HepG2 (cell line): Measurements from ENCODE around the gene SOSTDC1. TPM values are rescaled to one million over a fixed set of nuclear protein-coding genes. Genes with fewer than 3 reads are reported as not detected.
A peak's percentile ranks its signal among the peaks of the same experiment; 100 is the strongest.

Experiments used
- CHCHD3 ChIP-seq: sonication (generic); formaldehyde crosslinking; IDR thresholded peaks from 2 replicates; pipeline ENCODE4 v1.8.0; 2022; ENCODE audit warnings: mild to moderate bottlenecking, missing genetic modification reagents, moderate library complexity
- HOXD1 ChIP-seq: sonication (generic); formaldehyde crosslinking; IDR thresholded peaks from 2 replicates; pipeline ENCODE4 v1.5.0; 2020; ENCODE audit warnings: missing genetic modification reagents
- MTF2 ChIP-seq: sonication (generic); formaldehyde crosslinking; IDR thresholded peaks from 2 replicates; pipeline ENCODE4 v1.5.0; 2020; ENCODE audit warnings: missing genetic modification reagents, borderline replicate concordance
- TBX3 ChIP-seq: fragments of 450-650 bp; IDR thresholded peaks from 2 replicates; pipeline ENCODE4 v1.6.1; 2017; ENCODE audit warnings: antibody characterized with exemption, mild to moderate bottlenecking, inconsistent platforms, borderline replicate concordance
- XRCC5 ChIP-seq: fragments of 200-400 bp; formaldehyde crosslinking; optimal IDR thresholded peaks from 2 replicates; pipeline ENCODE3; 2017; ENCODE audit warnings: mild to moderate bottlenecking, low read length
- ZNF232 ChIP-seq: sonication (generic); formaldehyde crosslinking; IDR thresholded peaks from 2 replicates; pipeline ENCODE4 v1.4.0; 2020; ENCODE audit warnings: missing genetic modification reagents, borderline replicate concordance
- ZNF251 ChIP-seq: sonication (generic); formaldehyde crosslinking; IDR thresholded peaks from 2 replicates; pipeline ENCODE4 v1.9.0; 2021; ENCODE audit warnings: mild to moderate bottlenecking, missing genetic modification reagents
- ZSCAN12 ChIP-seq: sonication (generic); formaldehyde crosslinking; IDR thresholded peaks from 2 replicates; pipeline ENCODE4 v1.9.0; 2021; ENCODE audit warnings: mild to moderate bottlenecking, missing genetic modification reagents
- ZSCAN30 ChIP-seq: sonication (generic); formaldehyde crosslinking; IDR thresholded peaks from 2 replicates; pipeline ENCODE4 v1.5.0; 2020; ENCODE audit warnings: mild to moderate bottlenecking, missing genetic modification reagents
- polyA plus RNA-seq, 8 experiments: library from polyadenylated mRNA; depleted of rRNA in 3 of 8; stranded (reverse) in 7 of 8; unstranded in 1 of 8; fragments of >200 nt; fragmentation: Illumina TruSeq in 4 of 8; extraction: Trizol in 4 of 8; gene quantifications; 2 replicates each; pipeline versions ENCODE4 v1.2.1 to v1.2.3, GENCODE V29; 2011 to 2016; ENCODE audit warnings: low read depth in 4 of 8, missing spikeins in 1 of 8, mixed read lengths in 1 of 8; ENCODE audit not compliant: insufficient read depth in 1 of 8
- total RNA-seq, 5 experiments: library from RNA; depleted of rRNA; stranded (reverse); fragments of >200 nt; fragmentation: Illumina TruSeq; extraction: Trizol; gene quantifications; 2 replicates each; pipeline ENCODE4 v1.2.3, GENCODE V29; 2016; ENCODE audit warnings: low read depth in 1 of 5
- TF ChIP-seq, protein P1 (sequence below): sonication (generic); formaldehyde crosslinking; IDR thresholded peaks from one replicate; pipeline ENCODE4 v1.5.1; 2020; ENCODE audit warnings: mild to moderate bottlenecking, missing genetic modification reagents; ENCODE audit errors: not compliant biosample characterization
- TF ChIP-seq, protein P2 (sequence below): sonication (generic); formaldehyde crosslinking; IDR thresholded peaks from 2 replicates; pipeline ENCODE4 v1.8.1; 2023; ENCODE audit warnings: mild to moderate bottlenecking, moderate library complexity, missing genetic modification reagents
- TF ChIP-seq, protein P3 (sequence below): fragments of 450-650 bp; IDR thresholded peaks from 2 replicates; pipeline ENCODE4 v1.6.1; 2017; ENCODE audit warnings: mild to moderate bottlenecking
- TF ChIP-seq, protein P4 (sequence below): IDR thresholded peaks from 2 replicates; pipeline ENCODE4 v1.6.1; 2012; ENCODE audit warnings: inconsistent platforms
- TF ChIP-seq, protein P5 (sequence below): sonication (generic); formaldehyde crosslinking; IDR thresholded peaks from 2 replicates; pipeline ENCODE4 v1.4.0; 2020; ENCODE audit warnings: missing genetic modification reagents

SOSTDC1 gene
- total and polyA plus RNA-seq, 2 of the 13 experiments (the other 11 are each of a cell fraction or from before 2014, with no cell fraction given), result not detected

DNA sequence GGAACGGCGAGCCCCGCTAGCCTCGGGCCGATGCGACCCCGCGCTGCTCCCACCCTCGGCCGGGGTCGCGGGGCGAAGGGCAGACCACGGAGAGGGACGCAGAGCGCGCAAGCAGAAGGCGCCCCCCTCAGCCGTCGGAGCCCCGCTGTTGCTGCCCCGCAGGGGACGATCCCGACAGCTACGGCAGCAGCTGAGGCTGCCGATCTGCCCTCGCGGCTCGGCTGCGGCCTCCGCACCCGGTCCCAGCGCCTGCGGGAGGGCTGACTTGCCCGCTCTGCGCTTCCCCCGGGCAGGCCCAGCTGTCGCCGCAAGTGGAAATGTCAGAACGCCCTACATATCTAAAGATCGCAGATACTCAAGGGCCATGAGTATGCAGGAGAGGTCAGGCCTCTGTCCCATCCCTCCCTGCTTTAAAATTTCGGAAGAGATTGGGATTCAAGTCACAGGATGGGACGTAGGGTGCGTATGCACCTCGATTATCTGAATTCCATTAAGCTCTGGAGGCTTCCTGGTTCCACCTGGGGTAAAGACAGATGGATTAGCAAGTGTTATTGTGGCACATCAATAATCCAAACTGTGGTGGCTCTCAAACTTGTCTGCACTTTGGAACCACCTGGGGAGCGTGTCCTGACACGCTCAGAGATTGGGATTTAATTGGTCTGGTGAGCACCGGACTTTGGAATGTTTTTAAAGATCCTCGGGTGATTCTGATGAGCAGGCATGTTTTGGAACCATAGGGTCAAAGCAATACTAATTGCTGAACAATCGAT, 44.0 kb downstream of the SOSTDC1 start, which contains the start of gene CRPPA (continued):
- TF ChIP-seq, protein P1, sequence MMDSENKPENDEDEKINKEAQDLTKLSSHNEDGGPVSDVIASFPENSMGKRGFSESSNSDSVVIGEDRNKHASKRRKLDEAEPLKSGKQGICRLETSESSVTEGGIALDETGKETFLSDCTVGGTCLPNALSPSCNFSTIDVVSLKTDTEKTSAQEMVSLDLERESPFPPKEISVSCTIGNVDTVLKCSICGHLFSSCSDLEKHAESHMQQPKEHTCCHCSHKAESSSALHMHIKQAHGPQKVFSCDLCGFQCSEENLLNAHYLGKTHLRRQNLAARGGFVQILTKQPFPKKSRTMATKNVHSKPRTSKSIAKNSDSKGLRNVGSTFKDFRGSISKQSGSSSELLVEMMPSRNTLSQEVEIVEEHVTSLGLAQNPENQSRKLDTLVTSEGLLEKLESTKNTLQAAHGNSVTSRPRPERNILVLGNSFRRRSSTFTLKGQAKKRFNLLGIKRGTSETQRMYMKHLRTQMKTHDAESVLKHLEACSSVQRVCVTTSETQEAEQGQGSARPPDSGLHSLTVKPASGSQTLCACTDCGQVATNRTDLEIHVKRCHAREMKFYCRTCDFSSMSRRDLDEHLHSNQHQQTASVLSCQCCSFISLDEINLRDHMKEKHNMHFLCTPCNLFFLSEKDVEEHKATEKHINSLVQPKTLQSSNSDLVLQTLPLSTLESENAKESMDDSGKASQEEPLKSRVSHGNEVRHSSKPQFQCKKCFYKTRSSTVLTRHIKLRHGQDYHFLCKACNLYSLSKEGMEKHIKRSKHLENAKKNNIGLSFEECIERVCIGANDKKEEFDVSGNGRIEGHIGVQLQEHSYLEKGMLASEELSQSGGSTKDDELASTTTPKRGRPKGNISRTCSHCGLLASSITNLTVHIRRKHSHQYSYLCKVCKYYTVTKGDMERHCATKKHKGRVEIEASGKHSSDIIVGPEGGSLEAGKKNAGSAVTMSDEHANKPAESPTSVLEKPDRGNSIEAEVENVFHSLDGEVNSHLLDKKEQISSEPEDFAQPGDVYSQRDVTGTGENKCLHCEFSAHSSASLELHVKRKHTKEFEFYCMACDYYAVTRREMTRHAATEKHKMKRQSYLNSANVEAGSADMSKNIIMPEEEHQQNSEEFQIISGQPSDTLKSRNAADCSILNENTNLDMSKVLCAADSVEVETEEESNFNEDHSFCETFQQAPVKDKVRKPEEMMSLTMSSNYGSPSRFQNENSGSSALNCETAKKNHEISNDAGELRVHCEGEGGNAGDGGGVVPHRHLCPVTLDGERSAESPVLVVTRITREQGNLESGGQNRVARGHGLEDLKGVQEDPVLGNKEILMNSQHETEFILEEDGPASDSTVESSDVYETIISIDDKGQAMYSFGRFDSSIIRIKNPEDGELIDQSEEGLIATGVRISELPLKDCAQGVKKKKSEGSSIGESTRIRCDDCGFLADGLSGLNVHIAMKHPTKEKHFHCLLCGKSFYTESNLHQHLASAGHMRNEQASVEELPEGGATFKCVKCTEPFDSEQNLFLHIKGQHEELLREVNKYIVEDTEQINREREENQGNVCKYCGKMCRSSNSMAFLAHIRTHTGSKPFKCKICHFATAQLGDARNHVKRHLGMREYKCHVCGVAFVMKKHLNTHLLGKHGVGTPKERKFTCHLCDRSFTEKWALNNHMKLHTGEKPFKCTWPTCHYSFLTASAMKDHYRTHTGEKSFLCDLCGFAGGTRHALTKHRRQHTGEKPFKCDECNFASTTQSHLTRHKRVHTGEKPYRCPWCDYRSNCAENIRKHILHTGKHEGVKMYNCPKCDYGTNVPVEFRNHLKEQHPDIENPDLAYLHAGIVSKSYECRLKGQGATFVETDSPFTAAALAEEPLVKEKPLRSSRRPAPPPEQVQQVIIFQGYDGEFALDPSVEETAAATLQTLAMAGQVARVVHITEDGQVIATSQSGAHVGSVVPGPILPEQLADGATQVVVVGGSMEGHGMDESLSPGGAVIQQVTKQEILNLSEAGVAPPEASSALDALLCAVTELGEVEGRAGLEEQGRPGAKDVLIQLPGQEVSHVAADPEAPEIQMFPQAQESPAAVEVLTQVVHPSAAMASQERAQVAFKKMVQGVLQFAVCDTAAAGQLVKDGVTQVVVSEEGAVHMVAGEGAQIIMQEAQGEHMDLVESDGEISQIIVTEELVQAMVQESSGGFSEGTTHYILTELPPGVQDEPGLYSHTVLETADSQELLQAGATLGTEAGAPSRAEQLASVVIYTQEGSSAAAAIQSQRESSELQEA, result no peak
- TF ChIP-seq XRCC5 (no peak), ZNF232 (CRISPR knock-in tag) (0 out of 2 replicates have a peak, but pooled peaks have one; percentile 31), CHCHD3 (peak; percentile 65; the same call in 1 of the 2 replicates), ZSCAN12 (CRISPR knock-in tag) (no peak), MTF2 (no peak), HOXD1 (0 out of 2 replicates have a peak, but pooled peaks have one; percentile 43), TBX3 (0 out of 2 replicates have a peak, but pooled peaks have one; percentile 13), ZSCAN30 (CRISPR knock-in tag) (no peak), ZNF251 (CRISPR knock-in tag) (no peak)
- TF ChIP-seq, protein P2, sequence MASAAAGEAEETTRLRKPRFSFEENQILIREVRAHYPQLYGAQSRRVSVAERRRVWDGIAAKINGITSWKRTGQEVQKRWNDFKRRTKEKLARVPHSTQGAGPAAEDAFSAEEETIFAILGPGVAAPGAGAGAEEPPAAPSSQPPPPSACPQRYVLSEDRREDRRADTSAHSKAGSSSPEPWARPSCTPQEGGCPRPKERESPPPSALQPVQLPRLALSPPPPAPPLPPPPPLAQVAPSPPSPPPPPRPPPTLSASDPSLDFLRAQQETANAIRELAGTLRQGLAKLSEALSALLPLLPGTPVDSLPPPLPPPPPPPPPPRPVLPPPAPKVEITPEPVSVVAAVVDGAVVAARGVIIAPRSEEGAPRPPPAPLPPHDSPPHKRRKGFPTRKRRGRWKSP (CRISPR knock-in tag), result no peak
- TF ChIP-seq, protein P3, sequence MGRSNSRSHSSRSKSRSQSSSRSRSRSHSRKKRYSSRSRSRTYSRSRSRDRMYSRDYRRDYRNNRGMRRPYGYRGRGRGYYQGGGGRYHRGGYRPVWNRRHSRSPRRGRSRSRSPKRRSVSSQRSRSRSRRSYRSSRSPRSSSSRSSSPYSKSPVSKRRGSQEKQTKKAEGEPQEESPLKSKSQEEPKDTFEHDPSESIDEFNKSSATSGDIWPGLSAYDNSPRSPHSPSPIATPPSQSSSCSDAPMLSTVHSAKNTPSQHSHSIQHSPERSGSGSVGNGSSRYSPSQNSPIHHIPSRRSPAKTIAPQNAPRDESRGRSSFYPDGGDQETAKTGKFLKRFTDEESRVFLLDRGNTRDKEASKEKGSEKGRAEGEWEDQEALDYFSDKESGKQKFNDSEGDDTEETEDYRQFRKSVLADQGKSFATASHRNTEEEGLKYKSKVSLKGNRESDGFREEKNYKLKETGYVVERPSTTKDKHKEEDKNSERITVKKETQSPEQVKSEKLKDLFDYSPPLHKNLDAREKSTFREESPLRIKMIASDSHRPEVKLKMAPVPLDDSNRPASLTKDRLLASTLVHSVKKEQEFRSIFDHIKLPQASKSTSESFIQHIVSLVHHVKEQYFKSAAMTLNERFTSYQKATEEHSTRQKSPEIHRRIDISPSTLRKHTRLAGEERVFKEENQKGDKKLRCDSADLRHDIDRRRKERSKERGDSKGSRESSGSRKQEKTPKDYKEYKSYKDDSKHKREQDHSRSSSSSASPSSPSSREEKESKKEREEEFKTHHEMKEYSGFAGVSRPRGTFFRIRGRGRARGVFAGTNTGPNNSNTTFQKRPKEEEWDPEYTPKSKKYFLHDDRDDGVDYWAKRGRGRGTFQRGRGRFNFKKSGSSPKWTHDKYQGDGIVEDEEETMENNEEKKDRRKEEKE, result no peak
- TF ChIP-seq, protein P4, sequence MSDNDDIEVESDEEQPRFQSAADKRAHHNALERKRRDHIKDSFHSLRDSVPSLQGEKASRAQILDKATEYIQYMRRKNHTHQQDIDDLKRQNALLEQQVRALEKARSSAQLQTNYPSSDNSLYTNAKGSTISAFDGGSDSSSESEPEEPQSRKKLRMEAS, result peak; percentile 27; the same call in 1 of the 2 replicates
- TF ChIP-seq, protein P5, sequence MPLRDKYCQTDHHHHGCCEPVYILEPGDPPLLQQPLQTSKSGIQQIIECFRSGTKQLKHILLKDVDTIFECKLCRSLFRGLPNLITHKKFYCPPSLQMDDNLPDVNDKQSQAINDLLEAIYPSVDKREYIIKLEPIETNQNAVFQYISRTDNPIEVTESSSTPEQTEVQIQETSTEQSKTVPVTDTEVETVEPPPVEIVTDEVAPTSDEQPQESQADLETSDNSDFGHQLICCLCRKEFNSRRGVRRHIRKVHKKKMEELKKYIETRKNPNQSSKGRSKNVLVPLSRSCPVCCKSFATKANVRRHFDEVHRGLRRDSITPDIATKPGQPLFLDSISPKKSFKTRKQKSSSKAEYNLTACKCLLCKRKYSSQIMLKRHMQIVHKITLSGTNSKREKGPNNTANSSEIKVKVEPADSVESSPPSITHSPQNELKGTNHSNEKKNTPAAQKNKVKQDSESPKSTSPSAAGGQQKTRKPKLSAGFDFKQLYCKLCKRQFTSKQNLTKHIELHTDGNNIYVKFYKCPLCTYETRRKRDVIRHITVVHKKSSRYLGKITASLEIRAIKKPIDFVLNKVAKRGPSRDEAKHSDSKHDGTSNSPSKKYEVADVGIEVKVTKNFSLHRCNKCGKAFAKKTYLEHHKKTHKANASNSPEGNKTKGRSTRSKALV (CRISPR knock-in tag), result peak; percentile 39; the same call in 1 of the 2 replicates
